ENCODE data around the gene DGUOK.
"Not testable (repeated sequence)": the region's sequence is repeated elsewhere in the genome, so short reads cannot be mapped to it uniquely, and the experiment has no call there.

DGUOK gene

DNA sequence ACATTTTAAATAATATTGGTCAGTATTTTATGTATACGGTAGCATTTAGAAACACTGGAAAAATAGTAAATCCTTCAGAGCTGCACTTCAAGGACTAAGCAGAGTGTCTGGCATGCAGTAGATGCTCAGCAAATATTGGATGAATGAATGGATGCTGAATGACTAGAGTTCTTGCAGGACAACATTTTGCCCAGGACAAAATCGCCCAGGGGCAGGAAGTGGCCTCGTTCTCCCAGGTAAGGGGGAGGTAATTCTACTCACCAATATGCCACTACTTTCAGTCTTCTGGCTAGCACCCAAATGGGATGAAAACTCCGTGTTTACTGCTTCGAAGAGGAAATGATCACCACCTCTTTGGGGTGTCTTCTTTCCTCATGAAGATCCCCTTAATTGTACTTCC, 4.0 kb upstream of the DGUOK start:
- no peak for DNase-seq

DNA sequence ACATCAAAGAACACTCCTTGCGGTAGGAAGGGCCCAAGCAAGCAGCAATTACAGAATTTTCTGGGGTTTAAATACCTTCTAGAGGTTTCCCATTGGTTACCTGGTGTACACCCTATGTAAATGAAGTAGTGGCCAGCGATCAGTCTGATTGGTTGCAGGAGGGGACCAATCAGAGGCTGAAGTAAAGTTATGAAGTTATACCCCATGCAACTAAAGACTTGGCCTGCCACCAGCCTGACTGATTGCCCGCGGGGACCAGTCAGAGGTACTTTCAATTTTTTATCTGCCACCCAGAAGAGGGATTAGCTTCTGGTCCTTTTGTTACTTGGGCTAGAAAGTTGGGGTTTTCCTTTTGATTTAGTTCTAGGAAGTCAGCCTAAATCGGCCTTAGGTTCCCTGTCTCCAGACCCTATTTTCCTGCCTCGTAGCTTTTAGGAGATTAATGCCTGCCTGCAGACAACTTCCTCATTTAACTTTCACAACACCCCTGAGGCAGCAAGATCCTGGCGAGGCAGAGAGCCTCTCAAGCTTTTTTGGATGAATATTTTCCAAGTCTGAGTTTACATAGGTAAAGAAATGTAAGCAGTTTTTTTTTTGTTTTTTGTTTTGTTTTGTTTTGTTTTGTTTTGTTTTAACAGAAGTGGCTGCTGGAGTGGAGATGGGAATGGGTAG, 1.5 kb upstream of the DGUOK start:
- DNase-seq, result peak; percentile 15

DNA sequence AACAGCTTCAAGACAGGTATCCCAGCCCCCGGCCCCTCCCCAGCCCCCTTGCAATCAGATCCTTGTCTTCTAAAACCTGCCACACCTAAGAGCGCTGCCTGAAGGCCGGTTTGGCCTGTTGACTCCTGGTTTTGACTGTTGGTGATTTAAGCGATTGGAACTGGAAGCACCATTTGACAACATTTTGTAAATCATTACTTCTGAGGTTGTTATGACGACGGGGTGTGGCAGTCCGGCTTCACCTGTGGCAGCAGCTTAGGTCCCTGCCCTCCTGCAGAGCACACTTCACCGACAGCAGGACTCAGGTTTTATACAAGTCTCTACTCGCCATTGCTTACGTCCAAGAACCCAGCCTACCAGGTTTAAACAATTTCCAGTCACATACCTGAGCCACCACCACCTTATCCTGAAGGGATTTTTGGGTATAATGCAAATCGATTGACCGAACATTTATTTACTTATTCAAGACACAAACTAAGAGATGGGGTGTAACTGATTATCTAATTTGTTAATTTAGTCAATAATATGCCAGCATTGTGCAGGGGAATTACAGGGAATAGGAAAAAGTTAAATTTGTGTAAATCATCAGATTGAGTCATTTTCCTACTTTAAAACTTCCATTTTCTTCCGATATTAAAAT, 707 bp upstream of the DGUOK start:
- peak; percentile 26 for DNase-seq

DNA sequence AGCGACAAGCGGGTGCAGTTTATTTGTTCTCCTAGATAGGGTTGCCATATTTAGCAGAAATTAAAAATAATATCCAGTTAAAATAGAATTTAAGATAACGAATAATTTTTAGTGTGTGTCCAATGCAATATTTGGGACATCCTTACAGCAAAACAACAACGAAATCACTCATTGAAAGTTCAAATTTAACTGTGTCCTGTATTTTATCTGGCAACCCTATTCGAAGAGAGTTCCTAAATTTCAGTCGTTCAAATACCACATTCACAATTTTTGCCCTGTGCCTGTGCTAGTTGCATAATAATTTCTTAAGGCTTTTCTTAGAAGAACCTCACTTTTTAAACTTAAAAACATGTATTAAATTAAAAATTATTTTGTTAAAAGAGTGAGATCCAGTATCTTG, 664 bp downstream of the DGUOK start:
- no peak for DNase-seq

DNA sequence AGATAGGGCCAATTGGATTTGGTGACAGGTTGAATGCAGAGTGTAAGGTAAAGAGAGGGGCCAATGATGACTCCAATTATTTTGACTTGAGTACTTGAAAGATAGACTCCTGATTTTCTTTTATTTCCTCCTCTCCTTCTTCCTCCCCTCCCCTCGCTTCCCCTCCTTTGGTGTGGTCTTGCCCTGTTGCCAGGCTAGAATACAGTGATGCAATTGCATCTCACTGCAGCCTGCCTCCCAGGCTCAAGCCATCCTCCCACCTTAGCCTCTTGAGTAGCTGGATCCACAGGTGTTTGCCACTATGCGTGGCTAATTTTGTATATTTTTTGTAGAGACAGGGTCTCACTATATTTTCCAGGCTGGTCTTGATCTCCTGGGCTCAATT, 2.3 kb downstream of the DGUOK start:
- DNase-seq, result no peak

DNA sequence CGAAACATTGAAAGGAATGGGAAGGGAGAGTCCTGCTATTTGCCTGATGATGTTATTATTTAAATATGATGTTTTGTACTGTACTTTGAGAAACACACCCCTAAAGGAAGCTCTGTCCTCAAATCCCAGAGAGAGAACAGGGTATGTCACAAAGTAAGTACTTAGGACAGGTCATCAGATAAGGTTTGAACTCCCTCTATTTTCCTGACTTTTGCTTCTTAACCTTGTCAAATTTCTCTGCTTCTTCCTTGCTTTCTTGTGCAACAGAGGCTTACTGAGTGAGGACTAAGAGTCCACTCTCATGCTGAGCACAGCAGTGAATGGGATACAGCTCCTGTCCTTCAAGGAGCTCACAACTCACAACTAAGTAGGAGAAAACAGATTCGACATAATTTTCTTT, 3.7 kb downstream of the DGUOK start:
- DNase-seq, result no peak

DNA sequence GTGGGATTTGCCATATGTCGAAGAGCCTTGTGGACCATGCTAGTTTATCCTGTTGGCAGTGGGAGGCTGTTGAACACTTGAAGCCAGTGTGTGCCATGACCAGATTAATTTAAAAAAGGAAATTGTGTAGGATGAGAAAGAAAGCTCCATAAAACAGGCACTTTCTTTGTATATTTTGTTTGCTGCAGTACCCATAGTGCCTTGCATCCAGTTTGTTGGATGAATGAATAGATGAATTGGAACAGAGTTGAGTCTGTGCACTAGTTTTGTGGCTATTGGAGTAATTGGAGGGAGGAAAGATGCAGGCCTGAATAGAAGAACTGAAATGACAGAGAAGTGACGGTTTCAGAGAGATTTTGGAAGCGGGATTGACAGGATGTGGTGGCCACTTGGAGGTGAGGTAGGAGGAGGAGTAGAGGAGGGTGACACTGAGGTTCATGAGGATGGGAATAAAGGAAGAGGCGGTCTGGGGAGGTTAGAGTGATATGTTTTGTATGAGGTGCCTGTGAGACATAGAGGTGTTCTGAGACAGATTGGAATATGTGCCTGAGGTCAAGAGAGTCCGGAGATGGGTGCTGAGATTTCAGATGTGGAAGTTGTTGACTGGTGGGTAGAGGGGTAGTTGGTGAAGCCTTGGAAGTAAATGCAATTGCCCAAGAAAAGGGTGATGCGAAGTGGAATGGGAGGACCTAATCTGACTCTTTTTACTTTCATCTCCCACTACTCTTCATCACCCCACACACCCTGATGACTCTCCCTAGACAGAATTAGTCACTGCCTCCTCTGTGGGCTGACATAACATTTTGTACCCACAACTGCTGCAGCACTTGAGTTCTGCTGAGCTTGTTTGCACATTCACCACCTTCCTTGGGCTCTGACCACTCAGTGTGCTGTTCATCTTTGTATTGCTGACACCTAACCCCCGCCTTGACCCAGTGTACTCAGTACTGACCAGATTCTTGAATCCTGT, 5.1 kb downstream of the DGUOK start:
- no peak for DNase-seq

DNA sequence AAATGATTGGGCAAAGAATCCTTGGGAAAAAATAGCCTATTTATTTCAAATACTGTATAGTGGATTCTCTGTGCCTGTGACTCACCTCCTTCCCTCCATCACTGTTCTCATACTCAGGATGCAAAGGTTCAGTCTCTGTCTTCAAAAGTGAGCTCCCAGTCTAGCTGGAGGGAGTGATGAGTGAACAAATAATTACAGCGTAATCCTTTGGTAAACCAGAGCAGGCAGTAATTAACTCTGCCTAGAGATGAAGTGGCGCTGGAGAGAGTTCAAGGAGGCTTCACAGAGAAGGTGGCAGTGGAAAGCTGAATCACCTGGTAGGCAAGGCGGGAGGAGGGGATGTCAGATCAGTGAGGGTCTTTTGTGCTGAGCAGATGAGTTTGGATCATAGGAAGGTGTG, 6.5 kb downstream of the DGUOK start:
- peak; percentile 26 for DNase-seq

DNA sequence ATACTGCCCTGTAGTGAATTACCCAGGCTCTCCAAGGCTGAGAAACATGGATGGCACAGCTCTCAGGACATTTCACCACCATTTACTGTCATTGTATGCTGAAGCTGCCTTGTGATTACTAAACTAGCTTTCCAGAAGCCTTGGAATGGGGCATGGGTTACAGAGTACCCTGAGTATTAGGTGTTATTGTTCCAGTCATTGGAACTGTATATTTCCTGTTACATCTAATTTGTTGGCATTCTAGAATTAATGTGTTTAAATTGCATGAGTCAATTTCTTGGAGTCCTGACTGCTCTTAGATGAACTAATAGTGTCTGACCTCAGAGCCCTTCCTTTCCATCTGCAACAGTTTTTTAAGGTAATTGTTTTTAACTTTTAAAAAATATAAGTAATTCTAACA, 9.0 kb downstream of the DGUOK start:
- no peak for DNase-seq

DNA sequence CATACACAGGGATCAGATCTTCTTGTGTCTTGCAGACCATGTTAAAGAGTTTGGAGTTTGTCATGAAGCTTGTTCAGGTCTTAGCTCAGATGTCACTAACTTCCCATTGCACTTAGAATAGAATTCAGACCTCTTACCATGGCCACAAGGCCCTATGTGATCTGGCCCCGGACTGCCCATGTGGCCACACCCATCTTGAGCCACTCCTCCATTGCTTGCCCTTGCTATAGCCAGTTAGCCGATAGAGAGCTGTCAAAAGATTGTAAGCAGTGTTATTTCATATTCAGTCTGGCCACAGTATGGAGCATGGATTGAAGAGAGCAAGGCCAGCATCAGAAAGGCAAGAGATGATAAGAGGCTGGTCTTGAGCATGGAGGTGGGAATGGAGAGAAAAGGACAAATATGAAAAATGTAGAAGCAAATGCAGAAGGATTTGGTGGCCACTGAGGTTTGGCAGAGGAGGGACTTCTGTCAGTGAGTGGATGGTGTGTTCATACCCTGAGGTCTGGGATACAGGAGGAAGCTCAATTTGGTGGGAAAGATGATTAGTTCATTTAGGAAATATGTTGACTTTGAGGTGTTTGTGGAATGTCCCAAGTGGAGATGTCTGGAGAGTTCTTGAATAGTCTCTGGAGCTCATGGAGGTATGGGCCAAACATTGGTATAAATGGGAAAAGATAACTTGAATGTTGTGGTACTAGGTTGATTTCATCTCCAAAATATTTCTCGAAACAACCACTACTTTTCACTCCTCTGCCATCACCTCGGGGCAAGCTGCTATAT, 10.6 kb downstream of the DGUOK start:
- no peak for DNase-seq

DNA sequence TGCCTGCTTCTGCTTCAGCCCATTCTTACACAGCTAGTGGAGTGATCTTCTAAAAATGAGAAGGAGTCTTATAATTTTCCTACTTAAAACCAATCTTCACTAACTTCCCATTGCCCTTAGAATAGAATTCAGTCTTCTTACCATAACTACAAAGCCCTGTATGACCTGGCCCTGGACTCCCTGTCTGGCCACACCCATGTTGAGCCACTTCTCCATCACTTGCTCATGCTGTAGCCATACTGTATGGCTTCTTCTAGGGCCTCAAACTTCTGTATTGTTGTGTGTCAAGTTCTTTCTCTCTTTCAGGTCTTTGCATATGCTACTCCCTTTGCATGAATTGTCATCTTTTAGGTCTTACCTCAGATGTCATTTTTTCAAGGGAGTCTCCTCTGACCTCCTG, 11.2 kb downstream of the DGUOK start:
- no peak for DNase-seq

DNA sequence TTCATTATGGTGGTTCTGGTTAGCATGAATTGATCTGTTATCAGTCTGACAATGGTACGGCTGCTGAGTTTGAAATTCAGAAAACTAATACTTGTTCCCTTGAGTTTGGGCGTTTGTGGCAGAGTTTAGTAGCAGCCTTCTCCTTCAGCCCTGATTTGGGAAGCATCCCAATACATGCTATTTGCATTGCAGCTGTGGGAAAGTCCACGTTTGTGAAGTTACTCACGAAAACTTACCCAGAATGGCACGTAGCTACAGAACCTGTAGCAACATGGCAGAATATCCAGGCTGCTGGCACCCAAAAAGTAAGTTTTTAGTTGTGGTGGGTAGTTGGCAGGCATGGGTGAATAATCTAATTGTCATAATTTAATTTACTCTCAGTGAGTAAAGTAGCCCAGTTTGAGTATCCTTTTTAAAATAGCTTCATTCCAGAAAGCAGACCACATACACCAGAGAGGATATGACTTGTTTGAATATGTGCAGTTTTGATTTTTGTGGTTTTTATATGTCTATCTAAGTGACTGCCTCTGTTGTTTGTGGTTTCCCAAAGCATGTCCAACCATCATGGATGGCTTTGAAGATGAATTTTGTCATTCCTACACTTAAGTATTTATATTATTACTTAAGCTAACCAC, 12.2 kb downstream of the DGUOK start:
- DNase-seq, result no peak

DNA sequence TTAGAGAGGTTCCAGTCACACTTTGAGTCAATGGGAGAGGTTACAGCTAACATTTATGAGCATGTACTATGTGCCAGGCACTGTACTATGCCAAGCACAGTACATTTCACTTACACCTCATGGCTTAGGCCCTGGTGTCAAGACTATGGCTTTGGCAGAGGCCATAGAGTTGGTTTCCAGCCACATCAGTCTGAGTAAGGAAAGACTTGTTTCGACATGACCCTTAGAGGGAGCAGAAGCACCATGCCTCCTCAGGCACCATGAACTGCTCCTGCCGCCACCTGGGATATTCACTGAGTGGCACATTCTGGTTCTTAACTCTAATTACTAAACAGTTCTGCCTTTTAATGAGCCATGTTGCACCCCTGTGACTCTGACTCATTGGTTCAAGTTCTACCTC, 12.7 kb downstream of the DGUOK start:
- DNase-seq, result no peak

DNA sequence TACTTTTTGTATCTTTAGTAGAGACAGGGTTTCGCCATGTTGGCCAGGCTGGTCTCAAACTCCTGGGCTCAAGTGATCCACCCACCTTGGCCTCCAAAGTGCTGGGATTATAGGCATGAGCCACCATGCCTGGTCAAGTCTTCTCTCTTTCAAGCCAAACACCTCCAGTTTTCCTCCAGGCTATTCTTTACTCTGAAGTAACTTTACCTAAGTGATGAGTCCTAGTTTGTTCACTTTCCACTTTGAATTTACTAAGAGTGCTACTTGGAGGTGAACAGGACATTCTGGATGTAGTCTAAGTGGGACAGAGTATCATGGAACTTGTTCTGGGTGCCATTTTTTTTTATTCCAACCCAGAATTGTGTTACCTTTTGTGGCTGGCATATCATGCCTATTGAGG, 13.4 kb downstream of the DGUOK start:
- not testable (repeated sequence) for DNase-seq

DNA sequence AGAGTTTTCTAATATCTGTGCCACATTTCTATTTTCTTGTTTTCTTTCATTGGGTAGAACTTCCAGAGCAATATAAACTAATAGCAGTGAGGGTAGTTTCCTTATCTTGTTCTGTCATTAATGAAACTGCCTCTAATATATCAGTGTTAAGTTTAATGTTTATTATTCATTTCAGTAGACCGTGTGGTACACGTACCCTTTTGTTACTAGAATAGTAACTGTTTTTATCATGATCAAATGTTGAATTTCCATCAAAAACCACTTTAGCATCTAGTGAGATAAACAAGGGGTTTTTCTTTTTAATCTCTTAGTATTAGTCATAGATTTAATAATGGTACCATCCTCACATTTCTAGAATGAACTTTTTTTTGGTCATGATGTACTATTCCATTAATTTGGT, 16.0 kb downstream of the DGUOK start:
- no peak for DNase-seq

DNA sequence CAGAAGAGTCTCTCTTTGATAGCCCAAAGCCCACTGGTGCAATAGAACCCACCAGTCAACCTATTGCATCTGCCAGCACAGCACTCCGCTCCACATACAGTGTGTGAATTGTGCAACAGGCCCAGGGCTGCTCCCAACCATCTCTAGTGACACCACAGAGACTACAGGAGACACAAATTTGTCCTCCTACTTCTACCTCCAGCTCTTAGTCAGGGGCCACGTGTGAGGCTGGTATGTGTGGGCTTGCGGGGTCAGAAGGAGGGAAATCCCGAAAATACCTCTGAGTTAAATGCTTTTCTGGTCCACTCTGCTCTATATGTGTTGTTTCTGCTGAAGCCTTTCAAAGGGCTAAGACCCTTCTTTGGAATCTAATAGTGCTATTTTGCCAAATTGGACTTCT, 18.0 kb downstream of the DGUOK start:
- no peak for DNase-seq

DNA sequence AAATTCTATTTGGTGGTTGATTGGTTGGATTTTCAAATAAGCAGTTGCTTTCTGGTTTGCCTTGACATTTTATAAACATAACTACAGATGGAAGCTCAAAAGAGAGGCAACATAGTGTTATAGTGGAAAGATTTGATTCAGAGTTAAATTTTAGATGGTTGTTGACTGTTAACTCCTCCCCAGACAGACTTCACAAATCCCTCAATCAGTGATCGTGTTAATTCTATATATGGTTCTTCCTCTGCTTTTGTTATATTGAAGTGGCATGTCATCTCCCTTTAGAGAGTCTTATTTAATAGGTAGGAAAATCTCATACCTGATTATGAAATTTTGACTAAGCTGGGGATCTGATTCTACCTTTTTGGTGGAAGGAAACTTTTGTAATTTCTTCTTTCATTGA, 19.5 kb downstream of the DGUOK start:
- no peak for DNase-seq

DNA sequence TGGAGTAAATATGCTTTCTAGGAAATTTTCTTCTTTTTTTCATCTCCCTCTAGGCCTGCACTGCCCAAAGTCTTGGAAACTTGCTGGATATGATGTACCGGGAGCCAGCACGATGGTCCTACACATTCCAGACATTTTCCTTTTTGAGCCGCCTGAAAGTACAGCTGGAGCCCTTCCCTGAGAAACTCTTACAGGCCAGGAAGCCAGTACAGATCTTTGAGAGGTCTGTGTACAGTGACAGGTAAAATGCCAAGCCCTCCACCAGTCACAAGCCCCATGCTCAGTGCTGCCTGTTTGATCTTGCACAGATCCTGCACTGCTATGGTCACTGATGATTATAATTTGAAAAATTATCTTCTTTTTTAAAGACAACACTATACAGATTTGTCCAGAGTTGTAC, 20.0 kb downstream of the DGUOK start:
- DNase-seq, result no peak

DNA sequence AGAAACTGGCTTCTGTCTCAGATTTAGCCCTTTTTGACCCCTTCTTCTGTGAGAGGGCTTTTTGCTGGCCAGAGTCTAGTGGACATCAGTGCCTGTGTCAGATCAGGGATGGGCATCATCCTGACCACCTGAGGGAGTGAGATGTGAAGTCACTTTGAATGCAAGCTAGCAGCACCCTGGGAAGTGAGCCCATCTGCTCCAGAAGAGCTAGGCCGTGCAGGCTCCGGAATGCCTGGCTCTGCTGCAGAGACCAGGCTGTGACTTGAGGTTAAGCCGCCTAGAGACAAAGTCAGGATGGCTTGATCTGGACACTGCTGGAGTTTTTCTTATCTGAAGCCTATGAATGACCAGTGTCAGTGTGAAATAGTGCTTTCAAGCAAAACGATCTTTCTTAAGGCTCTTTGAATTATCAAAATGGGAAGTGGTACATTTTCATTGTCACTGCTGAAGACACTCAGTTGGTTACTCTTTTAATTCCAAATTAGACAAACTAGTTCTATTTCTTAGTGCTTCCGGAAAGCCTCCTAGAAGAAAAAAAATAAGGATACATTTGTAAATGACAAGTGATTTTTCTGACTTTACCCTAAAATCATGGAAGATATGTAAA, 20.8 kb downstream of the DGUOK start:
- no peak for DNase-seq

DNA sequence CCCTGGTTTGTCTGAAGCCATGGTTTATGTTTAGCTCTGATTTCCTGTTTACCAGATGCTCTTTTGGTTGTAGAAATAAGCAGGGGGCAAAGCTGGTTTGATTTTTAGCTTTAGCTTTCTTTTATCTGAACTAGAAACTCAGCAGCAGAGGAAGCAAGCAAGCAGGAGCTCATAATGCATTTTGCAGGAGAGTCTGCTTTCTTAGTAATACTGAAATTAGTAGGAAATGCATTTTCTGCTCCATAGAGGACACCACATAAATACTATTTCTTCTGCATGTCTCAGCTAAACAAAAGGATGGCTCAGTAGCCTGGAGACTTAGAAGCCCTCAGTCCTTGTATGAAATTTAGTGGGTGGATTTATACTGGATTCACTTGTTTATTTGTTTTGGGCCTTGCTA, 23.1 kb downstream of the DGUOK start:
- DNase-seq, result no peak

DNA sequence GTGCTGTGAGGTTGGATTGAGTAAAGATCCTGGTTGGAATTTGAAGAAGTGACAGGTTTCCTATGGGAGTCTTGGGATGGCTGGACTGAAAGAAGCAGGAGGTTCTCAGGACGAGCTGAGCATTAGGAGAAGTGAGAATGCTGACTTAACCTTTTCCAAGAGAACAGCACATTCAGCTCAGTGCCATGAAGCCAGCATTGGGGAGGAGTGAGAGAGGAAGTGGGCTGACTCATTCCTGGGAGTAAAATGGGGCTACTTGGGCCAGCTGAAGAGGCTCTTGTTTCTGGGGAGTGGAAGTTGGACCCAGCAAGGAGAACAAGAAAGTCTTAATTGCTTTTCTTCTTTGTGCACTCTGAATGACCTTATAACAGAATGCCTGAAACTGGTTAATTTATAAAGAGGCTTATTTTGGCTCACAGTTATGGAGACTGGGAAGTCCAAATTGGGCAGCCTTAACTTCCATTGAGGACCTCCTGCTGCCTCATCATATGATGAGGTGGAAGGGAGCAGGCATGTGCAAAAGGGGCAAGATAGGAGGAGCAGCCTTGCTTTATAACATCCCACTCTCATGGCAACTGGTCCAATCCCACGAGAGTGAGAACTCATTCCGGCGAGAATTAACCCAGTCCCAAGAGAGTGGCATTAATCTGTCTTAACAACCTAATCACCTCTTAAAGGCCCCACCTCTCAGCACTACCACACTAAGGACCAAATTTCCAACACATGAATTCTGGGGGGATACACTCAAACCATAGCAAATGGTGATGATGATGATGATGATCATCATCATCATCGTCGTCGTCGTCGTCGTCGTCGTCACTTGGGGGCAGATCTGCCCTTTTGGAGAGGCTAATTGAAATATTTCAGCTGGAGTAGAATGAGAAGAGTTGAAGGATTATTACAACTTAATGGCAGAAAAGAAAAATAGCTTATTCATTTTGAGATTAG, 26.1 kb downstream of the DGUOK start:
- peak; percentile 76 for DNase-seq

Data from NCI-H82 (cell line).